GM18502 (cell line): ENCODE results near the gene CCDC171.

Experiments
- ATAC-seq: cut with Tn5 transposase; IDR thresholded peaks from one replicate; pipeline ENCODE4 v1.9.1; 2021; ENCODE audit warnings: mild to moderate bottlenecking; ENCODE audit not compliant: unreplicated experiment, poor library complexity

The CCDC171 gene

GRCh38 chr9:15849871-15850270, 297.0 kb downstream of the CCDC171 start:
- ATAC-seq: no peak

- ATAC-seq: no peak
These were observed 298.9 kb downstream of the CCDC171 start for GRCh38 chr9:15851766-15852165.

GRCh38 chr9:15856591-15856990, 303.7 kb downstream of the CCDC171 start:
- no peak for ATAC-seq

DNA sequence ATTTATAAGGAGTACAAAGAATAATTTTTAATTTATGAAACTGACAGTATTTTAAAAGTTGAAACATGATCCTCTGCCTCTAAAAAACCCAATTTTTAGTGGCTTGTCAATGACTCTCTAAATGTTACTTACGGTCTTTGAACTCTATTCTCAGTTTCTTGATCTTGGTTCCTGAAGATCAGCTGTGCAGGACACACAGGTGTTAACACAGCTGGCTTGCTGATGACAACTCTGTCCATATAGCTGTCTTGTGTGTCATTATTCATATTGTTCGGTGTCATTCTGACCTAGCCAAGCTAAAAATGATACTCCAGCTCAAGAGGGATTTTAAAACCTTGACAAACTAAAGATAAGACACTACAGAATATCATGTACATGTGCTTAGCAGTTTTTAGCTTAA, 314.5 kb downstream of the CCDC171 start:
- ATAC-seq: no peak

DNA sequence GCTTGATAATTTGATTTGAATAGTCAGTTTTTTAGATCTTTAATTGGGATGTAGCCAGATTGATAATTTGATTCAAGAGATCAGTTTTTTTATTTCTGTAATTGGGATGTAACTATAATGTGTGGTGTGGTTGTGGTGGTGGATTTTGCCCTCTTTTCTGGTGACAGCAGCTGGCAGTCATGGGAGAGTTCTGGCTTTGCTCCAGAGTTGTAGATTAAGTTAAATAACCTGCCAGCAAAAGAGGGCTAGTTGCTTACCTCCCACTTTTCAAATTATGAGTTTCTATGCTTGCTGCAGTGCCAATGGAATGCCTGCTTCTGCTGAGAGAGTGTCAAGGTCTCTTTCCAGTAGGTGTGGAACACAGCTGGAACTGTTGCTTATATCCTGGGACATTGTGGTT, 315.1 kb downstream of the CCDC171 start:
- ATAC-seq: no peak

DNA sequence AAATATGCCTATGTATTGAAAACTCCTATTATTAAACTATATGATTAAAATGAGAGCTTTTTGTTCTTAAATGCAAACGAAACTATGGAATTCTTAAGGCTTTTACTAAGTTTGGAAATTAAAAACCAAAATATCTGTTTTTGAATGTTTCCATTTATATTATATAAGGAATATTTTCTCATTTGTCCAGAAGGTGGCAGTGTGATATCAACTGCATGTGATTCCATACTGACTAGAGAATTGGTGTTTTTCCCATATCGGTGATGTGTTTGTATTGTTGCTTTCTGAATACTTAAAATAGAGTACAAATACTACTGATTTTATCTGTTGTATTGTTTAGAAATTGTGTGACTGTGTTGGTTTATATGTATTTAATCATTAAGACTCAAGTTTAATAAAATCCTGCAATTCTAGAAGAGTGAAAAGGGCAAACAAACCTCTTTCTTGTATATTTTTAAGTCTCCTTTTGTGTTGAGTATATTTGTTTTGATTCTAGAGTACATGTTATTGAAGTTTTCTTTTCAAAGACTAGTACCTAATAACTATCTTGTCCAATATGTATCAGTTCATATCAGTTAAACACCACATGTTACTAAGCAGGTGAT, 320.8 kb downstream of the CCDC171 start:
- ATAC-seq: no peak

- ATAC-seq: no peak
These were observed 329.5 kb downstream of the CCDC171 start for GRCh38 chr9:15882328-15882727.

GRCh38 chr9:15882883-15883282, 330.0 kb downstream of the CCDC171 start:
- ATAC-seq: no peak

- no peak for ATAC-seq
These were observed 332.6 kb downstream of the CCDC171 start for GRCh38 chr9:15885464-15885863.

GRCh38 chr9:15889555-15889954, 336.7 kb downstream of the CCDC171 start:
- no peak for ATAC-seq

GRCh38 chr9:15901572-15901971, 348.7 kb downstream of the CCDC171 start:
- no peak for ATAC-seq

- no peak for ATAC-seq
These were observed 356.5 kb downstream of the CCDC171 start for GRCh38 chr9:15909297-15909696.

DNA sequence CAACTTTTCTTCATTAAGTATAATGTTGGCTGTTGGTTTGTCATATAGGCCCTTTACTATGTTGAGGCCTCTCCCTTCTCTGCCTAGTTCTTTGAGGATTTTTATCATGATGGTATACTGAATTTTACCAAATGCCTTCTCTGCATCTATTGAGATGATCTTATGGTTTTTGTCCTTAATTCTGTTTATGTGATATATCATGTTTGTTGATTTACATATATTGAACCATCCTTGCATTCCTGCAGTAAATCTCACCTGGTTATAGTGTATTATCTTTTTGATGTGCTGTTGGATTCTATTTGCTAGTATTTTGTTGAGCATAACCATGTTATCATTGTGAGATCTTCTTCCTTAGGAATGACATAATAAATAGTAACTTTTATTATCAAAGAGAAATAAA, 362.9 kb downstream of the CCDC171 start:
- ATAC-seq: no peak

GRCh38 chr9:15927161-15927560, 374.3 kb downstream of the CCDC171 start:
- ATAC-seq: no peak

GRCh38 chr9:15935661-15936305, 382.9 kb downstream of the CCDC171 start:
- no peak for ATAC-seq

DNA sequence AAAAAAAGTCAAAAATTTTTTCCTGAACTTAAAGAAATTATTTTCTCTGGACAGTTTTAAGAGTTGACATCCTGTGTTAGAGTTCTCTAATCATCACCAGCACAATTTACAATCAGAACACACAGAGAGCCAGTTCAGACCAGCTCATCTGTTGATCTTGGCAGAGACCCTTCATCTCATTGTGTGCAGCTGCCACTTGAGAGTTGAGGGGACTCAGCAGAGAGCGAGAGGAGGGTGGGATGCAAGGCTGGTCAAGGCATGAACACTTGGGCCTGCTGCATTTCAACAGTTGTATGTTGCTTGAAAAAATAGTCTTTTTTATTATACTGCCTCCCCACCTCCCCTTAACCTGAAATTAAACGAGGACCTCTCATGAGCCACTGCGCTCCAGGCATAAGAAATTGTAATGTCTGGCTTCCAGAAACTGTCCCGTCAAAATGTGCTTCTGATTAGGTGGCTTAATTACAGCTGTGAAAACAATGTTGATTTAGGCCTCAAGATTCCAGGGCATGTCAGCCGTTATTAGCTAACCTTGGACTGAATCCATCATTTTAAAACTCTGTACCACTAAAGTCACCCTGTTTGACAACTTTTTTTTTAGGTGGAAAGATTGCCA, 383.6 kb downstream of the CCDC171 start:
- ATAC-seq: no peak

GRCh38 chr9:15942831-15943424, 390.1 kb downstream of the CCDC171 start:
- no peak for ATAC-seq

DNA sequence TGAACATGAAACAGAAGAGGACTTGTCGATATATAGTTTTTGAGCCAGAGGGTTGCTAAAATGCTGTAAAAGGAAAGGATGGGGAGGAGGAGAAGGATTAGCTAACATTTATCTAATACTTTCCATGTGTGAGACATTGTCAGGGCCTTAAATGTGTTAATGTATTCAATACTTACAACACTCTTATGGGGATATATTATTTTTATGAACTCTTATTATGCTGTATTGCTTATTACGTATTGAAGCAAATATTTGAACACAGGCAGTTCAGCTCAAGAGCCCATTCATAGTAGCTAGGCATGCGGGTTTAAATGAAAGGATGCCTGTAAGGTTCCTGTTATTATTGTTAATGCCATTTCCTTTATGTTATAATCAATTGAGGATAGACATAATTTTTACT, 391.5 kb downstream of the CCDC171 start:
- ATAC-seq: no peak

GRCh38 chr9:15959663-15960062, 406.8 kb downstream of the CCDC171 start:
- no peak for ATAC-seq

- no peak for ATAC-seq
These were observed 408.4 kb downstream of the CCDC171 start for GRCh38 chr9:15961217-15961616.

GRCh38 chr9:15965246-15965745, 412.5 kb downstream of the CCDC171 start:
- no peak for ATAC-seq
